NB4 (cell line): ENCODE data around the gene SLX9.

ENCODE experiments used
- CTCF ChIP-seq: IDR thresholded peaks from one replicate; pipeline ENCODE4 v1.5.1; 2012; ENCODE audit warnings: low read depth, low read length
- MYC ChIP-seq: IDR thresholded peaks from 2 replicates; pipeline ENCODE4 v1.6.1; 2011; ENCODE audit warnings: low read depth, low read length
- POLR2A ChIP-seq: IDR thresholded peaks from 2 replicates; pipeline ENCODE4 v1.6.1; 2011; ENCODE audit warnings: mild to moderate bottlenecking; ENCODE audit not compliant: insufficient read length; ENCODE audit errors: extremely low read depth

GRCh38 chr21:44964381-44964780 lies 24.6 kb downstream of the SLX9 start:
- TF ChIP-seq POLR2A (no peak), CTCF (no peak), MYC (no peak)
